Keratinocyte (primary cell): ENCODE results near the gene SUN2. TPM values are rescaled to one million over a fixed set of nuclear protein-coding genes. Genes with fewer than 3 reads are reported as not detected.
A peak's percentile ranks its signal among the peaks of the same experiment; 100 is the strongest.

Experiments used
- DNase-seq: peaks from one replicate; pipeline ENCODE4 v3.0.0-alpha.2; 2011; ENCODE audit warnings: low read depth, missing footprints, low spot score
- FAIRE-seq: peaks from 2 replicates; lab custom pipeline; 2011; peaks lifted over from hg19 to GRCh38; lab: Jason Lieb, UNC
- H2AFZ ChIP-seq: 2 replicates; pipeline ENCODE4 v1.6.0; 2012; ENCODE audit warnings: low read length, control low read depth, inconsistent platforms; ENCODE audit not compliant: control insufficient read depth
- H3K27ac ChIP-seq: 2 replicates; pipeline ENCODE4 v1.5.1; 2011; ENCODE audit warnings: low read length; ENCODE audit not compliant: control insufficient read depth, insufficient read depth
- H3K27me3 ChIP-seq: 3 replicates; pipeline ENCODE4 v1.6.0; 2011; ENCODE audit warnings: low read length; ENCODE audit not compliant: control insufficient read depth, insufficient read depth; ENCODE audit errors: extremely low read depth
- H3K36me3 ChIP-seq, 2 experiments: 2 replicates in 1 of 2; 3 replicates in 1 of 2; pipeline ENCODE4 v1.5.1; 2011; ENCODE audit warnings: low read length in 2 of 2, mild to moderate bottlenecking in 1 of 2; ENCODE audit not compliant: control insufficient read depth in 2 of 2, insufficient read depth in 2 of 2; ENCODE audit errors: extremely low read depth in 1 of 2
- H3K4me1 ChIP-seq: 3 replicates; pipeline ENCODE4 v1.5.1; 2011; ENCODE audit warnings: low read length; ENCODE audit not compliant: control insufficient read depth, insufficient read depth; ENCODE audit errors: extremely low read depth
- H3K4me2 ChIP-seq: 3 replicates; pipeline ENCODE4 v1.6.0; 2011; ENCODE audit warnings: low read depth, low read length; ENCODE audit not compliant: control insufficient read depth, insufficient read depth; ENCODE audit errors: extremely low read depth
- H3K4me3 ChIP-seq, 3 experiments: fragments of 200-600 bp in 1 of 3; sonication (generic) in 1 of 3; 2 replicates in 2 of 3; 3 replicates in 1 of 3; pipeline ENCODE4 v1.5.1; 2011 to 2016; ENCODE audit warnings: low read length in 3 of 3, mild to moderate bottlenecking in 3 of 3, control low read depth in 2 of 3, inconsistent platforms in 1 of 3, low read depth in 1 of 3, mixed read lengths in 1 of 3, mixed run types in 1 of 3, moderate library complexity in 1 of 3; ENCODE audit not compliant: control insufficient read depth in 2 of 3, insufficient read depth in 2 of 3; ENCODE audit errors: extremely low read depth in 1 of 3
- H3K79me2 ChIP-seq: 2 replicates; pipeline ENCODE4 v1.6.0; 2012; ENCODE audit warnings: low read length; ENCODE audit not compliant: control insufficient read depth, insufficient read depth
- H3K9ac ChIP-seq: 3 replicates; pipeline ENCODE4 v1.6.0; 2011; ENCODE audit warnings: low read length; ENCODE audit not compliant: control insufficient read depth, insufficient read depth; ENCODE audit errors: extremely low read depth
- H3K9me1 ChIP-seq: 3 replicates; pipeline ENCODE4 v1.6.0; 2011; ENCODE audit warnings: low read length; ENCODE audit not compliant: control insufficient read depth, insufficient read depth; ENCODE audit errors: extremely low read depth
- H3K9me3 ChIP-seq: 2 replicates; pipeline ENCODE4 v1.5.1; 2012; ENCODE audit warnings: low read depth, low read length; ENCODE audit not compliant: control insufficient read depth
- H4K20me1 ChIP-seq: 3 replicates; pipeline ENCODE4 v1.6.0; 2011; ENCODE audit warnings: low read length; ENCODE audit not compliant: control insufficient read depth, insufficient read depth; ENCODE audit errors: extremely low read depth
- CTCF ChIP-seq, 3 experiments: IDR thresholded peaks in 1 of 3; conservative IDR thresholded peaks in 1 of 3; optimal IDR thresholded peaks in 1 of 3; 2 replicates in 2 of 3; 3 replicates in 1 of 3; pipeline versions ENCODE3 to v1.5.1; 2011; ENCODE audit warnings: low read length in 3 of 3, mild to moderate bottlenecking in 3 of 3, moderate library complexity in 2 of 3, control low read depth in 1 of 3, inconsistent platforms in 1 of 3; ENCODE audit not compliant: insufficient read depth in 2 of 3; ENCODE audit errors: extremely low read depth in 1 of 3
- EZH2 ChIP-seq: IDR thresholded peaks from one replicate; pipeline ENCODE4 v1.6.1; 2012; ENCODE audit warnings: inconsistent platforms, mild to moderate bottlenecking, low read length, moderate library complexity
- dilution Hi-C: fragments of 300-500 bp; cut with MboI; formaldehyde crosslinking; loops from one replicate; pipeline ENCODE4 v1.7.0; 2020; ENCODE audit warnings: low sequenced_read_pairs; ENCODE audit not compliant: extremely low pct_ligation_motif_present
- polyA plus RNA-seq, 5 experiments: library from polyadenylated mRNA; depleted of rRNA in 3 of 5; stranded (reverse) in 3 of 5; stranded (forward) in 1 of 5; unstranded in 1 of 5; fragments of >200 nt; gene quantifications; 1 replicate in 1 of 5; 2 replicates in 3 of 5; 3 replicates in 1 of 5; pipeline versions ENCODE4 v1.2.1 to v1.2.3, GENCODE V29; 2011 to 2012; ENCODE audit warnings: missing spikeins in 2 of 5, low read depth in 1 of 5, low replicate concordance in 1 of 5

The SUN2 gene
- polyA plus RNA-seq, 1 donor (not counting 4 experiments of a cell fraction or from before 2014, with no cell fraction given): 15.9 TPM

DNA sequence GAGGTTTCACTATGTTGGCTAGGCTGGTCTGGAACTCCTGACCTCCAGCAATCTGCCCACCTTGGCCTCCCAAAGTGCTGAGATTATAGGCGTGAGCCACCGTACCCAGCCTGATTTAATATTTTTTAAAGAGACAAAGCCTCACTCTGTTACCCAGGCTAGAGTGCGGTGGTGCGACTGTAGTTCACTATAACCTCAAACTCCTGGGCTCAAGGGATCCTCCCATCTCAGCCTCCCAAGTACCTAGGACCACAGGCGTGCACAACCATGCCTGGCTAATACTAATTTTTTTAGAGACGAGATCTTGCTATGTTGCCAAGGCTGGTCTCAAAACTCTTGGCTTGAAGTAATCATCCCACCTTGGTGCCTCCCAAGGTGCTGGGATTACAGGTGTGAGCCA is 36.6 kb downstream of the SUN2 start:
- Histone ChIP-seq H3K79me2 (peaks cover 22% of the 10 kb centered on the region), H3K4me1 (peaks cover 11% of the 10 kb centered on the region), H3K4me2 (no peak overlapping the region), H3K27ac (no peak overlapping the region), H3K9ac (no peak overlapping the region), H3K9me3 (no peaks in the 10 kb centered on the region), H3K27me3 (no peaks in the 10 kb centered on the region), H4K20me1 (peaks cover 8% of the 10 kb centered on the region), H2AFZ (no peak overlapping the region), H3K4me3 (no peak overlapping the region), H3K36me3 (peaks cover 26 to 32% of the 10 kb centered on the region in 2 experiments), H3K9me1 (peaks cover 4% of the 10 kb centered on the region)
- dilution Hi-C loops: no loop called here
- no peak for DNase-seq
- FAIRE-seq: no peak
- TF ChIP-seq CTCF (optimal IDR thresholded peaks at IDR 0.05 in 1 of 3, IDR thresholded peaks at IDR 0.05 in 1 of 3, conservative IDR thresholded peaks at IDR 0.05 in 1 of 3; ENCODE audit: extremely low read depth in 1 of 3, insufficient read depth in 2 of 3, low read length in 3 of 3) (no peak), EZH2 (no peak)

- no peaks in the 10 kb centered on the region for H3K9me3 ChIP-seq
- H3K4me3 ChIP-seq: no peak overlapping the region
- peaks cover 8% of the 10 kb centered on the region for H4K20me1 ChIP-seq
- dilution Hi-C loops: no loop called here
- peaks cover 11% of the 10 kb centered on the region for H3K4me1 ChIP-seq
- FAIRE-seq: peak; percentile 95
- H3K79me2 ChIP-seq: peaks cover 28% of the 10 kb centered on the region
- no peak overlapping the region for H2AFZ ChIP-seq
- DNase-seq: peak; percentile 38
- peaks cover 19 to 28% of the 10 kb centered on the region in 2 experiments for H3K36me3 ChIP-seq
- no peaks in the 10 kb centered on the region for H3K27me3 ChIP-seq
- TF ChIP-seq EZH2 (no peak), CTCF (optimal IDR thresholded peaks at IDR 0.05 in 1 of 3, IDR thresholded peaks at IDR 0.05 in 1 of 3, conservative IDR thresholded peaks at IDR 0.05 in 1 of 3; ENCODE audit: extremely low read depth in 1 of 3, insufficient read depth in 2 of 3, low read length in 3 of 3) (peak; percentile 44 to 87 (median 82))
- H3K9ac ChIP-seq: no peak overlapping the region
- H3K27ac ChIP-seq: peak overlapping the region; percentile 44
- H3K9me1 ChIP-seq: peaks cover 4% of the 10 kb centered on the region
- peak overlapping the region; percentile 35 for H3K4me2 ChIP-seq
Observed at GRCh38 chr22:38718414-38718813, 37.4 kb downstream of the SUN2 start.
